GM23338 (cell line): ENCODE measurements around the gene UQCRC2. TPM values are rescaled to one million over a fixed set of nuclear protein-coding genes. Genes with fewer than 3 reads are reported as not detected.

Experiments
- ATAC-seq: fragments of 200-7000 bp; cut with Tn5 transposase; 3 replicates; pipeline ENCODE4 v1.9.1; 2020
- DNase-seq: peaks from one replicate; pipeline ENCODE4 v3.0.0-alpha.2; 2015; ENCODE audit warnings: low spot score
- H2AFZ ChIP-seq: fragments of 200-600 bp; sonication (generic); 2 replicates; pipeline ENCODE4 v1.8.0; 2016; ENCODE audit warnings: antibody characterized with exemption, mild to moderate bottlenecking, moderate library complexity
- H3F3A ChIP-seq: fragments of 200-600 bp; sonication (generic); replicated peaks from 2 replicates; pipeline ENCODE4 v1.8.0; 2017; ENCODE audit warnings: antibody characterized with exemption, mixed run types, low read depth
- H3K27ac ChIP-seq: fragments of 200-600 bp; sonication (generic); 2 replicates; pipeline ENCODE4 v1.6.1; 2016; ENCODE audit warnings: low read depth
- H3K27me3 ChIP-seq: fragments of 200-600 bp; sonication (generic); 2 replicates; pipeline ENCODE4 v1.8.0; 2016; ENCODE audit warnings: mild to moderate bottlenecking, mixed run types, moderate library complexity; ENCODE audit not compliant: insufficient read depth
- H3K36me3 ChIP-seq: fragments of 200-600 bp; sonication (generic); 2 replicates; pipeline ENCODE4 v1.8.0; 2016; ENCODE audit warnings: mild to moderate bottlenecking; ENCODE audit not compliant: insufficient read depth
- H3K4me1 ChIP-seq: fragments of 200-600 bp; sonication (generic); 2 replicates; pipeline ENCODE4 v1.8.0; 2016; ENCODE audit warnings: mild to moderate bottlenecking, moderate library complexity; ENCODE audit not compliant: insufficient read depth
- H3K4me2 ChIP-seq: fragments of 200-600 bp; sonication (generic); 2 replicates; pipeline ENCODE4 v1.7.1; 2017; ENCODE audit warnings: mixed run types
- H3K4me3 ChIP-seq: fragments of 200-600 bp; sonication (generic); 2 replicates; pipeline ENCODE4 v1.6.1; 2016; ENCODE audit warnings: mixed run types
- H3K79me2 ChIP-seq: fragments of 200-600 bp; sonication (generic); replicated peaks from 2 replicates; pipeline ENCODE4 v1.8.0; 2017; ENCODE audit warnings: mild to moderate bottlenecking; ENCODE audit not compliant: insufficient read depth
- H3K9me2 ChIP-seq: fragments of 200-600 bp; sonication (generic); 2 replicates; pipeline ENCODE4 v1.8.0; 2017; ENCODE audit not compliant: insufficient read depth
- H4K20me1 ChIP-seq: fragments of 200-600 bp; sonication (generic); replicated peaks from 2 replicates; pipeline ENCODE4 v1.8.0; 2017; ENCODE audit warnings: mild to moderate bottlenecking; ENCODE audit not compliant: insufficient read depth
- H3K27ac Mint-ChIP-seq: 2 replicates; pipeline ENCODE4 v1.8.0; 2020; ENCODE audit warnings: inconsistent platforms, mild to moderate bottlenecking, moderate library complexity, mixed read lengths
- H3K27me3 Mint-ChIP-seq: 3 replicates; pipeline ENCODE4 v1.8.0; 2022; ENCODE audit warnings: low read depth, mild to moderate bottlenecking, moderate library complexity, mixed read lengths, inconsistent platforms; ENCODE audit not compliant: insufficient read depth, poor library complexity
- H3K36me3 Mint-ChIP-seq: 3 replicates; pipeline ENCODE4 v1.8.0; 2021; ENCODE audit warnings: low read depth, mild to moderate bottlenecking, inconsistent platforms, moderate library complexity, mixed read lengths
- H3K4me1 Mint-ChIP-seq: 3 replicates; pipeline ENCODE4 v1.8.0; 2020; ENCODE audit warnings: mild to moderate bottlenecking, inconsistent platforms, mixed read lengths
- H3K4me3 Mint-ChIP-seq: 3 replicates; pipeline ENCODE4 v1.8.0; 2021; ENCODE audit warnings: moderate library complexity, mild to moderate bottlenecking, inconsistent platforms, mixed read lengths
- H3K9me3 Mint-ChIP-seq: 3 replicates; pipeline ENCODE4 v1.8.0; 2020; ENCODE audit warnings: moderate library complexity, mild to moderate bottlenecking, inconsistent platforms, mixed read lengths
- CTCF ChIP-seq, 2 experiments: fragments of 200-600 bp in 1 of 2; sonication (generic) in 1 of 2; conservative IDR thresholded peaks; 2 replicates each; pipeline versions ENCODE4 v1.5.1 to v1.6.1; 2016 to 2017; ENCODE audit warnings: antibody characterized with exemption in 2 of 2, low read depth in 2 of 2, mild to moderate bottlenecking in 2 of 2, moderate library complexity in 1 of 2
- EZH2 ChIP-seq: fragments of 200-600 bp; sonication (generic); IDR thresholded peaks from one replicate; pipeline ENCODE4 v1.8.0; 2017; ENCODE audit warnings: antibody characterized with exemption, mild to moderate bottlenecking, low read depth; ENCODE audit not compliant: unreplicated experiment
- EZH2phosphoT487 ChIP-seq: fragments of 200-600 bp; sonication (generic); IDR thresholded peaks from one replicate; pipeline ENCODE4 v1.8.1; 2018; ENCODE audit warnings: antibody characterized with exemption; ENCODE audit not compliant: unreplicated experiment
- JUNB ChIP-seq: IDR thresholded peaks from one replicate; pipeline ENCODE4 v1.6.1; 2016; ENCODE audit warnings: antibody characterized with exemption; ENCODE audit not compliant: unreplicated experiment
- REST ChIP-seq: IDR thresholded peaks from one replicate; pipeline ENCODE4 v1.6.1; 2018; ENCODE audit warnings: antibody characterized with exemption; ENCODE audit not compliant: unreplicated experiment
- STAT1 ChIP-seq: IDR thresholded peaks from one replicate; pipeline ENCODE4 v1.6.1; 2016; ENCODE audit warnings: antibody characterized with exemption; ENCODE audit not compliant: unreplicated experiment
- ZNF114 ChIP-seq: fragments of 250-450 bp; sonication (Bioruptor Pico); IDR thresholded peaks from 2 replicates; pipeline ENCODE4 v1.5.0; 2020; ENCODE audit warnings: mild to moderate bottlenecking, moderate library complexity
- ZNF331 ChIP-seq: fragments of 250-450 bp; sonication (Bioruptor Pico); IDR thresholded peaks from 2 replicates; pipeline ENCODE4 v1.5.0; 2020; ENCODE audit warnings: low read depth, mild to moderate bottlenecking, moderate library complexity
- polyA plus RNA-seq: library from polyadenylated mRNA; unstranded; fragments of >200 nt; fragmentation: Nextera tagmentation; extraction: Ambion mirVana; gene quantifications from 2 replicates; pipeline ENCODE4 v1.2.1, GENCODE V29; 2016
- total RNA-seq: library from RNA; depleted of rRNA; stranded (reverse); fragments of >200 nt; shearing (Covaris generic); gene quantifications from 2 replicates; pipeline ENCODE4 v1.2.3, GENCODE V29; 2014
- TF ChIP-seq, protein P1 (sequence below): IDR thresholded peaks from 2 replicates; pipeline ENCODE4 v1.6.1; 2016; ENCODE audit warnings: antibody characterized with exemption

The UQCRC2 gene
- total and polyA plus RNA-seq, 2 experiments from 2014 or later = 88.0 to 122 TPM

- no peak for TF ChIP-seq EZH2
- no peak for TF ChIP-seq EZH2phosphoT487
- TF ChIP-seq ZNF114 (CRISPR knock-in tag) = no peak
- TF ChIP-seq, protein P1, sequence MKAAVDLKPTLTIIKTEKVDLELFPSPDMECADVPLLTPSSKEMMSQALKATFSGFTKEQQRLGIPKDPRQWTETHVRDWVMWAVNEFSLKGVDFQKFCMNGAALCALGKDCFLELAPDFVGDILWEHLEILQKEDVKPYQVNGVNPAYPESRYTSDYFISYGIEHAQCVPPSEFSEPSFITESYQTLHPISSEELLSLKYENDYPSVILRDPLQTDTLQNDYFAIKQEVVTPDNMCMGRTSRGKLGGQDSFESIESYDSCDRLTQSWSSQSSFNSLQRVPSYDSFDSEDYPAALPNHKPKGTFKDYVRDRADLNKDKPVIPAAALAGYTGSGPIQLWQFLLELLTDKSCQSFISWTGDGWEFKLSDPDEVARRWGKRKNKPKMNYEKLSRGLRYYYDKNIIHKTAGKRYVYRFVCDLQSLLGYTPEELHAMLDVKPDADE = no peak
- TF ChIP-seq CTCF (conservative IDR thresholded peaks at IDR 0.05; ENCODE audit: low read depth in 2 of 2) = no peak
- no peak for TF ChIP-seq STAT1
- no peak for TF ChIP-seq ZNF331 (CRISPR knock-in tag)
- no peak for TF ChIP-seq REST
- no peak for TF ChIP-seq JUNB
Measured at GRCh38 chr16:22010902-22011301, 57.7 kb downstream of the UQCRC2 start (continued).

DNA sequence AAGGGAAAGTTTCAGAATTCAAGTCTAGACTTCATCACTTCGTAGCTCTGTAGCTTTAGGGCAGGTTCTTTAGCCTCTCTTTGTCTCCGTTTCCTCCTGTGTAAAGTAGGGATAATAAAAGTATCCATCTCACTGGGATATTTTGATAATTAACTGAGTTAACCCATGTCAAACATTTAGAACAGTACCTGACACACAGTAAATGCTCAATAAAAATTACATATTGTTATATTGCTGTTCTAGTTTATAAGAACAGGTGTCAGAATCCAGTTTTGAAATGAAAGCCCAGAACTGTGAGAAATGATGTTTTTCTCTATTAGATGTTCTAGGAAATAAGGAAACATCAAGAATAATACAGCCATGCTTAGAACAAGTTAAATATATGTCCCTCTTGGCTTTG, 59.1 kb downstream of the UQCRC2 start:
- peaks cover 6% of the 10 kb centered on the region for H3K4me1 Mint-ChIP-seq
- H3K27ac Mint-ChIP-seq = no peak overlapping the region

More for the DNA sequence above, 59.1 kb downstream of the UQCRC2 start:
- no peak overlapping the region for H3K4me3 Mint-ChIP-seq
- H3K4me3 ChIP-seq = no peak overlapping the region
- H3K4me1 ChIP-seq = peaks cover 3% of the 10 kb centered on the region
- TF ChIP-seq JUNB = no peak
- TF ChIP-seq, protein P1 = no peak
- no peaks in the 10 kb centered on the region for H3K27me3 Mint-ChIP-seq
- H3K36me3 Mint-ChIP-seq = no peaks in the 10 kb centered on the region
- H3K9me2 ChIP-seq = no peaks in the 10 kb centered on the region
- peaks cover 21% of the 10 kb centered on the region for H4K20me1 ChIP-seq
- no peak for ATAC-seq
- no peaks in the 10 kb centered on the region for H3K36me3 ChIP-seq
- no peak overlapping the region for H3K4me2 ChIP-seq
- no peaks in the 10 kb centered on the region for H3K9me3 Mint-ChIP-seq
- H3F3A ChIP-seq = no peaks in the 10 kb centered on the region; the same call in 1 of the 2 replicates
- H3K79me2 ChIP-seq = peaks cover 68% of the 10 kb centered on the region
- no peak overlapping the region for H2AFZ ChIP-seq
- H3K27ac ChIP-seq = no peak overlapping the region
- no peak for DNase-seq
- H3K27me3 ChIP-seq = no peaks in the 10 kb centered on the region; the same call in 1 of the 2 replicates
